ENCODE data around the gene HPD.

DNA sequence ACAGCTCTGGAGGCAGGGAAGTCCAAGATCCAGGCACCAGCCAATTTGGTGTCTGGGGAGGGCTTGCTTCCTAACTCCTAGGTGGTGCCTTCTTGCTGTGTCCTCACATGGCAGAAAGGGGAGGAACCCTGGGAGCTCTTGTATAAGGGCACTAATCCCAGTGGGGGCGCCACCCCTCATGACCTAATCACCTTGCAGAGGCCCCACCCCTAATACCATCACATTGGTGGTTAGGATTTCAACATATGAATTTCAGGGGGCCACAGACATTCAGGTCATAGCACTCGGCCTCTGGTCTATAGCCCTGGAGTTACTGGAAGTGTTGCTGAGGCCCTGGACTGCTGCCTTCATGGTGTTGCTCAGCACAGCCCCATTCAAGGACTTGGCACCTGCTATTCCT is 44.5 kb upstream of the HPD start:
- TF ChIP-seq CTCF (IDR thresholded peaks at IDR 0.05) (no peak), POLR2A (IDR thresholded peaks at IDR 0.05) (no peak)

All from body of pancreas (tissue), 4 donors.